Osteocyte (in vitro differentiated cells): ENCODE measurements around the gene BRK1. TPM values are rescaled to one million over a fixed set of nuclear protein-coding genes. Genes with fewer than 3 reads are reported as not detected.
"Not testable (repeated sequence)": the region's sequence is repeated elsewhere in the genome, so short reads cannot be mapped to it uniquely, and the experiment has no call there.

Source experiments
- DNase-seq: peaks from one replicate; pipeline ENCODE4 v3.0.0; 2021; ENCODE audit warnings: mixed read lengths; ENCODE audit not compliant: unreplicated experiment; ENCODE audit errors: extremely low spot score
- H3K27ac Mint-ChIP-seq: one replicate; pipeline ENCODE4 v1.8.0; 2021; ENCODE audit warnings: mild to moderate bottlenecking, mixed read lengths; ENCODE audit not compliant: unreplicated experiment
- H3K27me3 Mint-ChIP-seq: one replicate; pipeline ENCODE4 v1.8.0; 2021; ENCODE audit warnings: mixed read lengths; ENCODE audit not compliant: unreplicated experiment
- H3K36me3 Mint-ChIP-seq: one replicate; pipeline ENCODE4 v1.8.0; 2021; ENCODE audit warnings: mixed read lengths; ENCODE audit not compliant: unreplicated experiment
- H3K4me1 Mint-ChIP-seq: one replicate; pipeline ENCODE4 v1.8.0; 2021; ENCODE audit warnings: mixed read lengths; ENCODE audit not compliant: unreplicated experiment
- H3K4me3 Mint-ChIP-seq: one replicate; pipeline ENCODE4 v1.8.0; 2021; ENCODE audit warnings: mild to moderate bottlenecking, moderate library complexity, mixed read lengths; ENCODE audit not compliant: unreplicated experiment
- H3K9me3 Mint-ChIP-seq: one replicate; pipeline ENCODE4 v1.8.0; 2021; ENCODE audit warnings: mixed read lengths; ENCODE audit not compliant: unreplicated experiment
- total RNA-seq: library from RNA; stranded (reverse); gene quantifications from 2 replicates; pipeline ENCODE4 v1.2.1, GENCODE V29; 2021
- TF ChIP-seq, protein P1 (sequence below): fragments of 200-600 bp; sonication (generic); IDR thresholded peaks from 2 replicates; pipeline ENCODE4 v1.5.0; 2021; ENCODE audit warnings: antibody characterized with exemption, mild to moderate bottlenecking, moderate library complexity

BRK1 gene
- total RNA-seq, 1 donor from 2014 or later = 144 TPM

DNA sequence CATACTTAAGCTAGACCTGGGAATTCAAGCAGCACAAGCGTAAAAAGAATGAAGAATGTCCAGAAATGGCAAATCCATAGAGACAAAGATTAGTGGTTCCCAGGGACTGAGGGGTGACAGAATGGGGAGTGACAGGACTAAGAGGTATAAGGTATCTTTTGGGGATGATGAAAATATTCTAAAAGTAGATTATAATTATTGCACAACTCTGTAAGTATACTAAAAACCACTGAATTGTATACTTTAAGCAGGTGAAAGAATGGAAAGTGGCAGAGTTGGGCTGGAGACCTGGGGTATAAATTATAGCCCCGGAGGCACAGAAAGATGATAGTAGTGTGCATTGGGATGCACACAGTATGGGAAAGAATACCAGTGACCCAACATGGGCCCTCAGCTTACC, 5.6 kb downstream of the BRK1 start:
- Mint-ChIP-seq H3K4me1 (peaks cover 22% of the 10 kb centered on the region), H3K4me3 (no peak overlapping the region), H3K36me3 (peaks cover 20% of the 10 kb centered on the region), H3K27ac (no peak overlapping the region), H3K9me3 (no peaks in the 10 kb centered on the region), H3K27me3 (no peaks in the 10 kb centered on the region)
- DNase-seq = no peak
- TF ChIP-seq, protein P1, sequence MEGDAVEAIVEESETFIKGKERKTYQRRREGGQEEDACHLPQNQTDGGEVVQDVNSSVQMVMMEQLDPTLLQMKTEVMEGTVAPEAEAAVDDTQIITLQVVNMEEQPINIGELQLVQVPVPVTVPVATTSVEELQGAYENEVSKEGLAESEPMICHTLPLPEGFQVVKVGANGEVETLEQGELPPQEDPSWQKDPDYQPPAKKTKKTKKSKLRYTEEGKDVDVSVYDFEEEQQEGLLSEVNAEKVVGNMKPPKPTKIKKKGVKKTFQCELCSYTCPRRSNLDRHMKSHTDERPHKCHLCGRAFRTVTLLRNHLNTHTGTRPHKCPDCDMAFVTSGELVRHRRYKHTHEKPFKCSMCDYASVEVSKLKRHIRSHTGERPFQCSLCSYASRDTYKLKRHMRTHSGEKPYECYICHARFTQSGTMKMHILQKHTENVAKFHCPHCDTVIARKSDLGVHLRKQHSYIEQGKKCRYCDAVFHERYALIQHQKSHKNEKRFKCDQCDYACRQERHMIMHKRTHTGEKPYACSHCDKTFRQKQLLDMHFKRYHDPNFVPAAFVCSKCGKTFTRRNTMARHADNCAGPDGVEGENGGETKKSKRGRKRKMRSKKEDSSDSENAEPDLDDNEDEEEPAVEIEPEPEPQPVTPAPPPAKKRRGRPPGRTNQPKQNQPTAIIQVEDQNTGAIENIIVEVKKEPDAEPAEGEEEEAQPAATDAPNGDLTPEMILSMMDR = no peak

- Mint-ChIP-seq H3K27ac (no peak overlapping the region), H3K27me3 (no peaks in the 10 kb centered on the region), H3K4me1 (peaks cover 10% of the 10 kb centered on the region), H3K9me3 (no peaks in the 10 kb centered on the region), H3K4me3 (no peak overlapping the region), H3K36me3 (peaks cover 31% of the 10 kb centered on the region)
- DNase-seq = no peak
- TF ChIP-seq, protein P1 = no peak
These were observed 7.2 kb downstream of the BRK1 start for GRCh38 chr3:10122724-10123123.

DNA sequence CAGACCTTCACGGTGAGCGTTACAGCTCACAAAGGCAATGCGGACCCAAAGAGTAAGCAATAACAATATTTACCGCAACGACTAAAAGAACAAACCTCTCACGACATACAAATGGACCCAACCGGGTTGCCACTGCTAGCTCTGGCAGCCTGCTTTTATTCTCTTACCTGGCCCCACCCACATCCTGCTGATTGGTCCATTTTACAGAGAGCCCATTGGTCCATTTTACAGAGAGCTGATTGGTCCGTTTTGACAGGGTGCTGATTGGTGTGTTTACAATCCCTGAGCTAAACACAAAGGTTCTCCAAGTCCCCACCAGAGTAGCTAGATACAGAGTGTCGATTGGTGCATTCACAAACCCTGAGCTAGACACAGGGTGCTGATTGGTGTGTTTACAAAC, 20.4 kb downstream of the BRK1 start:
- H3K4me1 Mint-ChIP-seq, DNase-seq, H3K4me3 Mint-ChIP-seq, H3K9me3 Mint-ChIP-seq, H3K36me3 Mint-ChIP-seq, H3K27ac Mint-ChIP-seq, H3K27me3 Mint-ChIP-seq: not testable (repeated sequence)

DNA sequence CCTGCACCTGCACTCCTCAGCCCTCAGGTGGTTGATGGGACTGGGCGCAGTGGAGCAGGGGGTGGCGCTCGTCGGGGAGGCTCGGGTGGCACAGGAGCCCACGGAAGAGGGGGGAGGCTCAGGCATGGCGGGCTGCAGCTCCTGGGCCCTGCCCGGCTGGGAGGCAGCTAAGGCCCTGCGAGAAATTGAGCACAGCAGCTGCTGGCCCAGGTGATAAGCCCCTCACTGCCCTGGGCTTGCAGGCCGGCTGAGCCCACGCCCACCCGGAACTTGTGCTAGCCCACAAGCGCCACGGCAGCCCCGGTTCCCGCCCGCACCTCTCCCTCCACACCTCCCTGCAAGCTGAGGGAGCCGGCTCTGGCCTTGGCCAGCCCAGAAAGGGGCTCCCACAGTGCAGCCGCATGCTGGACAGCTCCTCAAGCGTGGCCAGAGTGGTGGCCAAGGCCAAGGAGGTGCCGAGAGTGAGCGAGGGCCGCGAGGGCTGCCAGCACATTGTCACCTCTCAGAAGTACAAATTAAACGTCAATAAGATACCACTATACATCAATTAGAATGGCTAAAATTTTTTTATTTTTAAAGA, 21.0 kb downstream of the BRK1 start:
- no peak overlapping the region for H3K27ac Mint-ChIP-seq
- no peak overlapping the region for H3K4me3 Mint-ChIP-seq
- no peak for DNase-seq
- no peaks in the 10 kb centered on the region for H3K36me3 Mint-ChIP-seq
- no peaks in the 10 kb centered on the region for H3K9me3 Mint-ChIP-seq
- H3K4me1 Mint-ChIP-seq = no peaks in the 10 kb centered on the region
- no peaks in the 10 kb centered on the region for H3K27me3 Mint-ChIP-seq
- TF ChIP-seq, protein P1 = no peak

- no peaks in the 10 kb centered on the region for H3K27me3 Mint-ChIP-seq
- TF ChIP-seq, protein P1 = no peak
- H3K9me3 Mint-ChIP-seq = no peaks in the 10 kb centered on the region
- no peak overlapping the region for H3K27ac Mint-ChIP-seq
- DNase-seq = no peak
- H3K36me3 Mint-ChIP-seq = no peaks in the 10 kb centered on the region
- H3K4me1 Mint-ChIP-seq = peaks cover 2% of the 10 kb centered on the region
- no peak overlapping the region for H3K4me3 Mint-ChIP-seq
These were observed 21.7 kb downstream of the BRK1 start for GRCh38 chr3:10137178-10137577.
